Natural killer cell (primary cell): ENCODE results near the gene RND3. TPM values are rescaled to one million over a fixed set of nuclear protein-coding genes. Genes with fewer than 3 reads are reported as not detected.

ENCODE experiments used
- ATAC-seq, 3 donors: fragments of 150-1000 bp in 2 of 3; fragments of 200-7000 bp in 1 of 3; cut with Tn5 transposase; 1 replicate in 1 of 3; 2 replicates in 2 of 3; pipeline ENCODE4 v1.10.0; 2021; ENCODE audit warnings: mild to moderate bottlenecking in 2 of 3, moderate library complexity in 2 of 3
- DNase-seq, 2 donors: peaks; one replicate each; pipeline versions ENCODE4 v3.0.0 to v3.0.0-alpha.2; 2013 to 2021; ENCODE audit warnings: mixed read lengths in 1 of 2
- H3K27ac ChIP-seq: one replicate; pipeline ENCODE4 v1.5.1; 2013; ENCODE audit warnings: mild to moderate bottlenecking, low read length
- H3K27me3 ChIP-seq: one replicate; pipeline ENCODE4 v1.6.1; 2013; ENCODE audit warnings: low read length; ENCODE audit not compliant: control insufficient read depth, insufficient read depth
- H3K36me3 ChIP-seq: one replicate; pipeline ENCODE4 v1.6.1; 2013; ENCODE audit warnings: low read length; ENCODE audit not compliant: control insufficient read depth, insufficient read depth
- H3K4me1 ChIP-seq: one replicate; pipeline ENCODE4 v1.6.1; 2013; ENCODE audit warnings: low read length; ENCODE audit not compliant: control insufficient read depth, insufficient read depth
- H3K4me3 ChIP-seq: one replicate; pipeline ENCODE4 v1.5.1; 2013; ENCODE audit warnings: low read length
- H3K9me3 ChIP-seq: one replicate; pipeline ENCODE4 v1.6.1; 2013; ENCODE audit warnings: low read length; ENCODE audit not compliant: control insufficient read depth, insufficient read depth
- H3K27ac Mint-ChIP-seq, 2 donors: one replicate each; pipeline ENCODE4 v1.8.0; 2022; ENCODE audit warnings: mild to moderate bottlenecking in 2 of 2, mixed read lengths in 2 of 2, moderate library complexity in 1 of 2
- H3K27me3 Mint-ChIP-seq, 2 donors: one replicate each; pipeline ENCODE4 v1.8.0; 2022; ENCODE audit warnings: low read depth in 2 of 2, mixed read lengths in 2 of 2
- H3K36me3 Mint-ChIP-seq: one replicate; pipeline ENCODE4 v1.8.0; 2022; ENCODE audit warnings: mixed read lengths
- H3K4me1 Mint-ChIP-seq, 2 donors: one replicate each; pipeline ENCODE4 v1.8.0; 2022; ENCODE audit warnings: mixed read lengths in 2 of 2
- H3K4me3 Mint-ChIP-seq: one replicate; pipeline ENCODE4 v1.8.0; 2022; ENCODE audit warnings: mild to moderate bottlenecking, moderate library complexity, mixed read lengths
- H3K9me3 Mint-ChIP-seq, 2 donors: one replicate each; pipeline ENCODE4 v1.8.0; 2022; ENCODE audit warnings: mixed read lengths in 2 of 2
- WGBS: methylation state at CpG from one replicate; pipeline ENCODE4 v1.1.7; 2013; ENCODE audit warnings: missing lambda C conversion rate; ENCODE audit not compliant: insufficient coverage; 5-methylcytosine and 5-hydroxymethylcytosine counted together
- intact Hi-C: fragments of 100-400 bp; cut with micrococcal nuclease; formaldehyde crosslinking; loops from one replicate; pipeline ENCODE4 v1.14.2; 2022
- total RNA-seq, 4 donors: library from RNA; stranded (reverse); fragments of 120-200 nt in 1 of 4; gene quantifications; one replicate each; pipeline versions ENCODE4 v1.2.3 to v1.2.4, GENCODE V29; 2013 to 2022
- TF ChIP-seq, protein P1 (sequence below): fragments of 200-600 bp; IDR thresholded peaks from one replicate; pipeline ENCODE4 v1.8.0; 2022; ENCODE audit warnings: antibody characterized with exemption

Gene RND3
- total RNA-seq, 3 donors from 2014 or later (not counting 1 experiment from before 2014, with no cell fraction given): not detected

DNA sequence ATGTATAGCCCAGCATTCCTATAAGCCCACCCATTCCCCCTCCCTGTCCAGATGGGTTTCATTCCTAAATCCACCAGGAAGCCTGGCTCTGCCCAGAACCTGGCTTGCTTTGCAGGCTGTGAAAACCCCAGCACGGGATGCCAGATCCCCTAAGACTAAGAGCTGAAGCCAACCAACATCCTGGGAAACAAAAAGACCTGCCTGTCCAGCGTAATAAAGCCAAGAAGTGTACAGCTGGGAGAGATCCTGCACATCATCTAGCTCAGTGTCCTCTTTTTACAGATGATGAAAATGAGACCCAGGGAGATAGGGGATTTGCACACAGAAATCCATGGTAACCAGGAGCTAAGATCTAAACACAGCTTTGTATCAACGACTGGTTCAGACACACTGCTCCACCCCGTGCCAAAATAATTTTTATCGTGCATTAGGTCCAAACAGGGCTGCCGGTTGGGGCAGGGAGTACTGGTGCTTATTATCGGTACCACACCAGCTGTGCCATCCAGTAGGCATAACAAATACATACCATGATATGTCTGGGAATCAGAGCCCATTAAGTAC lies 2.9 kb downstream of the RND3 start:
- H3K27me3 Mint-ChIP-seq: peaks cover 21 to 34% of the 10 kb centered on the region in 2 donors
- H3K27me3 ChIP-seq: peaks cover 13% of the 10 kb centered on the region
- ATAC-seq: no peak
- no peaks in the 10 kb centered on the region for H3K4me1 ChIP-seq
- no peaks in the 10 kb centered on the region for H3K9me3 Mint-ChIP-seq
- no peaks in the 10 kb centered on the region for H3K9me3 ChIP-seq
- TF ChIP-seq, protein P1, sequence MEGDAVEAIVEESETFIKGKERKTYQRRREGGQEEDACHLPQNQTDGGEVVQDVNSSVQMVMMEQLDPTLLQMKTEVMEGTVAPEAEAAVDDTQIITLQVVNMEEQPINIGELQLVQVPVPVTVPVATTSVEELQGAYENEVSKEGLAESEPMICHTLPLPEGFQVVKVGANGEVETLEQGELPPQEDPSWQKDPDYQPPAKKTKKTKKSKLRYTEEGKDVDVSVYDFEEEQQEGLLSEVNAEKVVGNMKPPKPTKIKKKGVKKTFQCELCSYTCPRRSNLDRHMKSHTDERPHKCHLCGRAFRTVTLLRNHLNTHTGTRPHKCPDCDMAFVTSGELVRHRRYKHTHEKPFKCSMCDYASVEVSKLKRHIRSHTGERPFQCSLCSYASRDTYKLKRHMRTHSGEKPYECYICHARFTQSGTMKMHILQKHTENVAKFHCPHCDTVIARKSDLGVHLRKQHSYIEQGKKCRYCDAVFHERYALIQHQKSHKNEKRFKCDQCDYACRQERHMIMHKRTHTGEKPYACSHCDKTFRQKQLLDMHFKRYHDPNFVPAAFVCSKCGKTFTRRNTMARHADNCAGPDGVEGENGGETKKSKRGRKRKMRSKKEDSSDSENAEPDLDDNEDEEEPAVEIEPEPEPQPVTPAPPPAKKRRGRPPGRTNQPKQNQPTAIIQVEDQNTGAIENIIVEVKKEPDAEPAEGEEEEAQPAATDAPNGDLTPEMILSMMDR: no peak
- no peak overlapping the region for H3K4me3 ChIP-seq
- H3K36me3 Mint-ChIP-seq: no peaks in the 10 kb centered on the region
- H3K36me3 ChIP-seq: no peaks in the 10 kb centered on the region
- no peak overlapping the region for H3K27ac Mint-ChIP-seq
- H3K27ac ChIP-seq: no peak overlapping the region
- no peak for DNase-seq
- H3K4me1 Mint-ChIP-seq: no peaks in the 10 kb centered on the region
- 70% methylated on average over 7 of the region's 7 CpGs for WGBS
- intact Hi-C loops: loop anchor here (5.0 kb wide), 1 partner anchor 887 kb away; no protein-coding TSS in a partner anchor
- no peak overlapping the region for H3K4me3 Mint-ChIP-seq

DNA sequence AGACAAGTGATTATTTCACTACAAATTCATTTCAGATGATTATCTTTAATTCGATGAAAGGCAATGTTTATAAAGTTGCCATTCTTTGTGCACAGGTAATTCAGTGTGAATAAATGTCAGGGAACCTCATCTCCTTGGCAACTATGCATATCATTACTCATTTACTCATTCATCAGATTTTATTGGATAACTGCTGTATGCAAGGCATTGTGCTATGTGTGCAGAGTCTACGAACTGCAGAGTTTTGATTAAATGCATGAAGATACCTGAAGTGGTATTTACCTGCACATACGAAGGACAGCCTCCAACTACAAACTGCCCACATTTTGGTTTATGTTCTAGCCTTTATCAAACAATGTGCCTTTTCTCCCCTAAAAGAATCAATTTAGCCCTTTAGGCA lies 3.5 kb downstream of the RND3 start:
- intact Hi-C loops: no loop called here
- H3K27ac Mint-ChIP-seq: no peak overlapping the region
- WGBS: 100% methylated on average over 1 of the region's 3 CpGs

DNA sequence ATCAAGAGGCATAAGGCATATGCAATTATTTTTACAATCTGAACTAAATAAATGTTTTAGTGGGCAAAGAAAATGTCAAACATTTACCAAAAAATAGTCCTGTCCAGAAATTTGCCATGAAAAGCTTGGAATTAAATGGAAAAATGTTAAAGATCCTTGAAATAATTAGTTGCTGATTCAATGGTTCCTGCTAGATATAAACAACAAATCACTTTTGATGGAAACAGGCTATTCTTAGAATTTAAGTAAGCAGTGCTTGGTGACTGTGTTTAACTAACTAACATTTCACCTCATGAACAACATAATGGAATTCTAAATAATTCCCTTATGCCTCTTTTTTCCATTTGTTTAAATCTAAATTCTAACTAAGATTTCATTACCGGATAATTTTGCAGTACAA lies 3.9 kb downstream of the RND3 start:
- WGBS: no CpG with 5 or more reads among the region's 1 CpG
- H3K9me3 Mint-ChIP-seq: no peaks in the 10 kb centered on the region
- no peak for DNase-seq
- no peak for ATAC-seq
- peaks cover 19 to 34% of the 10 kb centered on the region in 2 donors for H3K27me3 Mint-ChIP-seq
- H3K4me1 Mint-ChIP-seq: no peaks in the 10 kb centered on the region
- Histone ChIP-seq H3K36me3 (no peaks in the 10 kb centered on the region), H3K27me3 (peaks cover 13% of the 10 kb centered on the region), H3K4me1 (no peaks in the 10 kb centered on the region), H3K27ac (no peak overlapping the region), H3K4me3 (no peak overlapping the region), H3K9me3 (no peaks in the 10 kb centered on the region)
- intact Hi-C loops: no loop called here
- no peaks in the 10 kb centered on the region for H3K36me3 Mint-ChIP-seq
- no peak overlapping the region for H3K4me3 Mint-ChIP-seq
- no peak overlapping the region for H3K27ac Mint-ChIP-seq
- TF ChIP-seq, protein P1: no peak

More for the DNA sequence above, 3.5 kb downstream of the RND3 start:
- H3K36me3 ChIP-seq: no peaks in the 10 kb centered on the region
- H3K4me1 ChIP-seq: no peaks in the 10 kb centered on the region
- H3K9me3 Mint-ChIP-seq: no peaks in the 10 kb centered on the region
- H3K9me3 ChIP-seq: no peaks in the 10 kb centered on the region
- peaks cover 13% of the 10 kb centered on the region for H3K27me3 ChIP-seq
- peaks cover 21 to 34% of the 10 kb centered on the region in 2 donors for H3K27me3 Mint-ChIP-seq
- no peak overlapping the region for H3K27ac ChIP-seq
- H3K4me3 ChIP-seq: no peak overlapping the region
- H3K36me3 Mint-ChIP-seq: no peaks in the 10 kb centered on the region
- no peaks in the 10 kb centered on the region for H3K4me1 Mint-ChIP-seq
- ATAC-seq: no peak
- no peak overlapping the region for H3K4me3 Mint-ChIP-seq
- TF ChIP-seq, protein P1: no peak
- no peak for DNase-seq
